Fibroblast of upper back skin (primary cell): ENCODE data around the gene LRMDA.
A peak's percentile ranks its signal among the peaks of the same experiment; 100 is the strongest.

Source experiments
- DNase-seq: peaks from one replicate; pipeline ENCODE4 v3.0.0-alpha.2; 2013

Gene LRMDA

GRCh38 chr10:76074659-76075058, 643.2 kb downstream of the LRMDA start:
- no peak for DNase-seq

- DNase-seq: peak; percentile 63
Observed at GRCh38 chr10:76080451-76080850, 649.0 kb downstream of the LRMDA start.

GRCh38 chr10:76080991-76081390, 649.6 kb downstream of the LRMDA start:
- DNase-seq: peak; percentile 31

- DNase-seq: no peak
Observed at GRCh38 chr10:76082232-76082631, 650.8 kb downstream of the LRMDA start.

GRCh38 chr10:76082956-76083355, 651.5 kb downstream of the LRMDA start:
- peak; percentile 92 for DNase-seq

- DNase-seq: no peak
Observed at GRCh38 chr10:76085002-76085816, 653.8 kb downstream of the LRMDA start.

GRCh38 chr10:76085817-76086167, 654.4 kb downstream of the LRMDA start:
- DNase-seq: no peak

- DNase-seq: no peak
Observed at GRCh38 chr10:76086170-76086760, 654.8 kb downstream of the LRMDA start.

- peak; percentile 96 for DNase-seq
Observed at GRCh38 chr10:76086761-76087639, 655.6 kb downstream of the LRMDA start.

- no peak for DNase-seq
Observed at GRCh38 chr10:76088008-76088407, 656.6 kb downstream of the LRMDA start.

GRCh38 chr10:76088980-76089379, 657.6 kb downstream of the LRMDA start:
- DNase-seq: peak; percentile 31

- DNase-seq: no peak
Observed at GRCh38 chr10:76089556-76090180, 658.2 kb downstream of the LRMDA start.

GRCh38 chr10:76091926-76092325, 660.5 kb downstream of the LRMDA start:
- no peak for DNase-seq

- no peak for DNase-seq
Observed at GRCh38 chr10:76106611-76107010, 675.2 kb downstream of the LRMDA start.

GRCh38 chr10:76108563-76109359, 677.3 kb downstream of the LRMDA start:
- no peak for DNase-seq

GRCh38 chr10:76111404-76111803, 680.0 kb downstream of the LRMDA start:
- no peak for DNase-seq

- no peak for DNase-seq
Observed at GRCh38 chr10:76111986-76112825, 680.8 kb downstream of the LRMDA start.

- DNase-seq: no peak
Observed at GRCh38 chr10:76112826-76113150, 681.4 kb downstream of the LRMDA start.

- DNase-seq: peak; percentile 89
Observed at GRCh38 chr10:76113952-76114351, 682.5 kb downstream of the LRMDA start.

GRCh38 chr10:76114581-76115001, 683.2 kb downstream of the LRMDA start:
- peak; percentile 44 for DNase-seq

GRCh38 chr10:76115131-76115470, 683.7 kb downstream of the LRMDA start:
- DNase-seq: peak; percentile 30
